HEK293 (cell line): ENCODE data around the gene COA5.

ENCODE experiments used
- CTCF ChIA-PET: fragments of 350-600 bp; formaldehyde crosslinking; extraction: SDS; loops from one replicate; lab custom pipeline; 2021; ENCODE audit warnings: antibody characterized with exemption; lab: Yijun Ruan, JAX
- POLR2A ChIA-PET: fragments of 300-600 bp; formaldehyde crosslinking; extraction: SDS; loops from one replicate; lab custom pipeline; 2020; ENCODE audit warnings: antibody characterized with exemption, inconsistent platforms; lab: Yijun Ruan, JAX
- H3K27ac ChIP-seq: fragments of 200-500 bp; sonication (Bioruptor generic); 2 replicates; pipeline ENCODE4 v1.5.1; 2014; ENCODE audit warnings: low read depth, low read length, control low read depth, inconsistent platforms; ENCODE audit errors: extremely low read depth
- H3K36me3 ChIP-seq, 2 experiments: fragments of 200-500 bp in 1 of 2; sonication (Bioruptor generic) in 1 of 2; 1 replicate in 1 of 2; 2 replicates in 1 of 2; pipeline ENCODE4 v1.5.1; 2014 to 2017; ENCODE audit warnings: inconsistent platforms in 2 of 2, low read length in 2 of 2; ENCODE audit not compliant: control insufficient read depth in 2 of 2, insufficient read depth in 1 of 2
- H3K4me1 ChIP-seq: fragments of 200-500 bp; sonication (Bioruptor generic); 2 replicates; pipeline ENCODE4 v1.5.1; 2014; ENCODE audit warnings: mild to moderate bottlenecking, low read length, inconsistent platforms; ENCODE audit not compliant: control insufficient read depth, insufficient read depth
- H3K4me3 ChIP-seq: 2 replicates; pipeline ENCODE4 v1.5.1; 2011; ENCODE audit warnings: low read depth, mild to moderate bottlenecking, control low read depth, low read length, moderate library complexity
- H3K9me3 ChIP-seq: fragments of 200-500 bp; sonication (Bioruptor generic); 2 replicates; pipeline ENCODE4 v1.5.1; 2014; ENCODE audit warnings: low read depth, low read length, inconsistent platforms; ENCODE audit not compliant: control insufficient read depth, insufficient read depth
- BCL11A ChIP-seq: fragments of 450-650 bp; formaldehyde crosslinking; IDR thresholded peaks from 2 replicates; pipeline ENCODE4 v1.5.1; 2016; ENCODE audit warnings: low read depth, missing biosample characterization, missing genetic modification characterization
- EGR2 ChIP-seq: fragments of 450-650 bp; formaldehyde crosslinking; IDR thresholded peaks from 2 replicates; pipeline ENCODE4 v1.5.1; 2016; ENCODE audit warnings: low read depth, missing biosample characterization, missing genetic modification characterization
- GLI2 ChIP-seq: fragments of 450-650 bp; formaldehyde crosslinking; IDR thresholded peaks from 2 replicates; pipeline ENCODE4; 2017; ENCODE audit warnings: missing biosample characterization, missing genetic modification characterization, low read depth, borderline replicate concordance
- OSR2 ChIP-seq: fragments of 450-650 bp; formaldehyde crosslinking; IDR thresholded peaks from 2 replicates; pipeline ENCODE4 v1.5.1; 2016; ENCODE audit warnings: missing biosample characterization, missing genetic modification characterization
- SP3 ChIP-seq: fragments of 450-650 bp; formaldehyde crosslinking; IDR thresholded peaks from 2 replicates; pipeline ENCODE4 v1.5.1; 2016; ENCODE audit warnings: missing biosample characterization, missing genetic modification characterization
- ZBTB17 ChIP-seq: fragments of 450-650 bp; formaldehyde crosslinking; IDR thresholded peaks from 2 replicates; pipeline ENCODE4 v1.5.1; 2016; ENCODE audit warnings: missing biosample characterization, missing genetic modification characterization
- ZFP69B ChIP-seq: fragments of 450-650 bp; formaldehyde crosslinking; IDR thresholded peaks from 2 replicates; pipeline ENCODE4 v1.5.1; 2016; ENCODE audit warnings: missing biosample characterization, missing genetic modification characterization
- ZIC2 ChIP-seq: fragments of 450-650 bp; formaldehyde crosslinking; IDR thresholded peaks from 2 replicates; pipeline ENCODE4 v1.5.1; 2016; ENCODE audit warnings: missing biosample characterization, missing genetic modification characterization
- ZNF157 ChIP-seq: fragments of 450-650 bp; formaldehyde crosslinking; IDR thresholded peaks from 2 replicates; pipeline ENCODE4 v1.5.1; 2016; ENCODE audit warnings: missing biosample characterization, missing genetic modification characterization
- ZNF2 ChIP-seq: fragments of 450-650 bp; formaldehyde crosslinking; IDR thresholded peaks from 2 replicates; pipeline ENCODE4 v1.5.1; 2016; ENCODE audit warnings: missing biosample characterization, missing genetic modification characterization
- ZNF24 ChIP-seq: fragments of 450-650 bp; formaldehyde crosslinking; IDR thresholded peaks from 2 replicates; pipeline ENCODE4 v1.5.1; 2016; ENCODE audit warnings: missing biosample characterization, missing genetic modification characterization
- ZNF394 ChIP-seq: fragments of 450-650 bp; formaldehyde crosslinking; IDR thresholded peaks from 2 replicates; pipeline ENCODE4 v1.5.1; 2016; ENCODE audit warnings: missing biosample characterization, missing genetic modification characterization, mild to moderate bottlenecking, moderate library complexity, borderline replicate concordance
- ZNF416 ChIP-seq: fragments of 450-650 bp; formaldehyde crosslinking; IDR thresholded peaks from 2 replicates; pipeline ENCODE4 v1.5.1; 2016; ENCODE audit warnings: missing biosample characterization, missing genetic modification characterization
- ZNF423 ChIP-seq: fragments of 450-650 bp; formaldehyde crosslinking; IDR thresholded peaks from 2 replicates; pipeline ENCODE4 v1.5.1; 2016; ENCODE audit warnings: missing biosample characterization, missing genetic modification characterization
- ZNF510 ChIP-seq: fragments of 450-650 bp; formaldehyde crosslinking; IDR thresholded peaks from 2 replicates; pipeline ENCODE4 v1.5.1; 2018; ENCODE audit warnings: mild to moderate bottlenecking, missing genetic modification characterization, missing biosample characterization; ENCODE audit not compliant: insufficient replicate concordance
- ZNF560 ChIP-seq: fragments of 450-650 bp; formaldehyde crosslinking; IDR thresholded peaks from 2 replicates; pipeline ENCODE4 v1.5.1; 2017; ENCODE audit warnings: missing biosample characterization, missing genetic modification characterization, borderline replicate concordance
- ZNF561 ChIP-seq: fragments of 450-650 bp; IDR thresholded peaks from 2 replicates; pipeline ENCODE4 v1.5.1; 2018; ENCODE audit warnings: missing biosample characterization, missing genetic modification characterization, borderline replicate concordance
- ZNF596 ChIP-seq: fragments of 450-650 bp; IDR thresholded peaks from 2 replicates; pipeline ENCODE4 v1.5.0; 2018; ENCODE audit warnings: missing biosample characterization, mild to moderate bottlenecking, missing genetic modification characterization, moderate library complexity
- ZNF623 ChIP-seq: fragments of 450-650 bp; formaldehyde crosslinking; IDR thresholded peaks from 2 replicates; pipeline ENCODE4 v1.5.1; 2016; ENCODE audit warnings: missing biosample characterization, missing genetic modification characterization
- ZNF664 ChIP-seq: fragments of 450-650 bp; formaldehyde crosslinking; IDR thresholded peaks from 2 replicates; pipeline ENCODE4 v1.5.1; 2016; ENCODE audit warnings: missing biosample characterization, missing genetic modification characterization
- ZNF677 ChIP-seq: fragments of 450-650 bp; IDR thresholded peaks from 2 replicates; pipeline ENCODE4 v1.5.0; 2018; ENCODE audit warnings: missing biosample characterization, mild to moderate bottlenecking, missing genetic modification characterization, moderate library complexity
- ZNF701 ChIP-seq: fragments of 450-650 bp; formaldehyde crosslinking; IDR thresholded peaks from 2 replicates; pipeline ENCODE4 v1.5.1; 2016; ENCODE audit warnings: missing biosample characterization, missing genetic modification characterization
- ZNF791 ChIP-seq: fragments of 450-650 bp; formaldehyde crosslinking; IDR thresholded peaks from 2 replicates; pipeline ENCODE4 v1.5.1; 2016; ENCODE audit warnings: missing biosample characterization, missing genetic modification characterization
- TF ChIP-seq, protein P1 (sequence below): fragments of 450-650 bp; formaldehyde crosslinking; IDR thresholded peaks from 2 replicates; pipeline ENCODE4 v1.5.1; 2016; ENCODE audit warnings: missing biosample characterization, missing genetic modification characterization
- TF ChIP-seq, protein P2 (sequence below): fragments of 450-650 bp; formaldehyde crosslinking; IDR thresholded peaks from 2 replicates; pipeline ENCODE4 v1.5.1; 2016; ENCODE audit warnings: missing biosample characterization, missing genetic modification characterization, borderline replicate concordance
- TF ChIP-seq, protein P3 (sequence below): fragments of 450-650 bp; formaldehyde crosslinking; IDR thresholded peaks from 2 replicates; pipeline ENCODE4 v1.5.1; 2016; ENCODE audit warnings: missing biosample characterization, missing genetic modification characterization

COA5 gene

DNA sequence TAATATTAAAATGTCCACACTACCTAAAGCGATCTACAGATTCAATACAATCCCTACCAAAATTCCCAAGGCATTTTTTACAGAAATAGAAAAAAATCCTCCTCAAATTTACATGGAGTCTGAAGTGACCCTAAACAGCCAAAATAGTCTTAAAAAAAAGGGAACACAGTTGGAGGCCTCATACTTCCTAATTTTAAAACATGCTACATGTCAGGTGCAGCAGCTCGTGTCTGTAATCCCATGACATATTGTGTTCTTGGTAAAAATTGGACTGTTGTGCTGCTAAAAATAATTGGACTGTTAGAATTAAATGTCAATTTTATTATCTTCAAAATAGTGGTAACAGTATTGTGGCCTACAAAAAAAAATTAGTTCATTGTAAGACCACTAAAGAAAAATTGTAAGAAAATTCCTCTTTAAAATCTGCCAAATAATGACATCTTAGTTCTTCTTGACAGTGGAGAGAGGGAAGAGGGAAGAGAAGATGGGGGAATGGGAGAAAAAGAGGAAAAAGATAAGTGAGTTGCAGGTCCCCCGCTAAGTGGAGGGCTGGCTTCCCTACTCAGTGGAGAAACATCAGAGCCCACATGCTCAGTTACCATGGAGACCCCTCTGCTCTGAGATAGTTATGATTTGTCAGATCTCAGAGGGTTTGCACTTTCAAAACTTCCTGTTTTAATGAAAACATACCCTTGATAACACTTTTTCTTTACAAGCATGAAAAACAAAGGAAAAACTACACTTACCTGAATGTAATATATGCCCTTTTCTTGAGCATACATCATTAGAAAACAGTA, 46.6 kb upstream of the COA5 start:
- TF ChIP-seq ZFP69B (tag by site-specific recombination) (no peak), ZNF510 (tag by site-specific recombination) (no peak), ZNF791 (tag by site-specific recombination) (no peak), ZNF677 (no peak), ZNF24 (tag by site-specific recombination) (no peak)
- TF ChIP-seq, protein P1, sequence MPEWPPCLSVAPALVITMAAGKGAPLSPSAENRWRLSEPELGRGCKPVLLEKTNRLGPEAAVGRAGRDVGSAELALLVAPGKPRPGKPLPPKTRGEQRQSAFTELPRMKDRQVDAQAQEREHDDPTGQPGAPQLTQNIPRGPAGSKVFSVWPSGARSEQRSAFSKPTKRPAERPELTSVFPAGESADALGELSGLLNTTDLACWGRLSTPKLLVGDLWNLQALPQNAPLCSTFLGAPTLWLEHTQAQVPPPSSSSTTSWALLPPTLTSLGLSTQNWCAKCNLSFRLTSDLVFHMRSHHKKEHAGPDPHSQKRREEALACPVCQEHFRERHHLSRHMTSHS: no peak
- Histone ChIP-seq H3K9me3 (no peaks in the 10 kb centered on the region), H3K4me3 (no peak overlapping the region), H3K27ac (no peak overlapping the region), H3K36me3 (no peaks in the 10 kb centered on the region), H3K4me1 (no peaks in the 10 kb centered on the region)
- POLR2A ChIA-PET: no interaction called here
- CTCF ChIA-PET: interaction anchor here (0.5 kb wide), 1 partner anchor 70 kb away, joined by 4 read pairs; no protein-coding TSS in a partner anchor

DNA sequence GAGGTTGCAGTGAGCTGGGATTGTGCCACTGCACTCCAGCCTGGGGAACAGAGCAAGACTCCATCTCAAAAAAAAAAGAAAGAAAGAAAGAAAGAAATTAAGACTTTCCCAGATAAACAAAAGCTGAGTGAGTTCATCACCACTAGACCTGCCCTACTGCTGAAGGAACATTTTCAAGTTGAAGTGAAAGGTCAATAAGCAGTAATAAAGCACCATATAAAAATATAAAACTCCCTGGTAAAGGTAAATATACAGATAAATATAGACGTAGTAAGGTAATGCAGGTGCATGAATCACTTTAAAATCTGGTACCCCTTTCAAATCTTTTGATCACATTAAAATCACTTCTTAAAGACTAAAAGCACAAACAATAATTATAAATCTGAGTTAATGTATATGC, 42.7 kb upstream of the COA5 start:
- TF ChIP-seq ZNF596 (tag by site-specific recombination): no peak
- TF ChIP-seq ZNF157 (tag by site-specific recombination): no peak
- no peak for TF ChIP-seq ZNF416
- TF ChIP-seq ZNF560 (tag by site-specific recombination): no peak
- TF ChIP-seq ZNF394: no peak
- no peak for TF ChIP-seq SP3 (tag by site-specific recombination)
- TF ChIP-seq ZNF664: no peak
- TF ChIP-seq, protein P2, sequence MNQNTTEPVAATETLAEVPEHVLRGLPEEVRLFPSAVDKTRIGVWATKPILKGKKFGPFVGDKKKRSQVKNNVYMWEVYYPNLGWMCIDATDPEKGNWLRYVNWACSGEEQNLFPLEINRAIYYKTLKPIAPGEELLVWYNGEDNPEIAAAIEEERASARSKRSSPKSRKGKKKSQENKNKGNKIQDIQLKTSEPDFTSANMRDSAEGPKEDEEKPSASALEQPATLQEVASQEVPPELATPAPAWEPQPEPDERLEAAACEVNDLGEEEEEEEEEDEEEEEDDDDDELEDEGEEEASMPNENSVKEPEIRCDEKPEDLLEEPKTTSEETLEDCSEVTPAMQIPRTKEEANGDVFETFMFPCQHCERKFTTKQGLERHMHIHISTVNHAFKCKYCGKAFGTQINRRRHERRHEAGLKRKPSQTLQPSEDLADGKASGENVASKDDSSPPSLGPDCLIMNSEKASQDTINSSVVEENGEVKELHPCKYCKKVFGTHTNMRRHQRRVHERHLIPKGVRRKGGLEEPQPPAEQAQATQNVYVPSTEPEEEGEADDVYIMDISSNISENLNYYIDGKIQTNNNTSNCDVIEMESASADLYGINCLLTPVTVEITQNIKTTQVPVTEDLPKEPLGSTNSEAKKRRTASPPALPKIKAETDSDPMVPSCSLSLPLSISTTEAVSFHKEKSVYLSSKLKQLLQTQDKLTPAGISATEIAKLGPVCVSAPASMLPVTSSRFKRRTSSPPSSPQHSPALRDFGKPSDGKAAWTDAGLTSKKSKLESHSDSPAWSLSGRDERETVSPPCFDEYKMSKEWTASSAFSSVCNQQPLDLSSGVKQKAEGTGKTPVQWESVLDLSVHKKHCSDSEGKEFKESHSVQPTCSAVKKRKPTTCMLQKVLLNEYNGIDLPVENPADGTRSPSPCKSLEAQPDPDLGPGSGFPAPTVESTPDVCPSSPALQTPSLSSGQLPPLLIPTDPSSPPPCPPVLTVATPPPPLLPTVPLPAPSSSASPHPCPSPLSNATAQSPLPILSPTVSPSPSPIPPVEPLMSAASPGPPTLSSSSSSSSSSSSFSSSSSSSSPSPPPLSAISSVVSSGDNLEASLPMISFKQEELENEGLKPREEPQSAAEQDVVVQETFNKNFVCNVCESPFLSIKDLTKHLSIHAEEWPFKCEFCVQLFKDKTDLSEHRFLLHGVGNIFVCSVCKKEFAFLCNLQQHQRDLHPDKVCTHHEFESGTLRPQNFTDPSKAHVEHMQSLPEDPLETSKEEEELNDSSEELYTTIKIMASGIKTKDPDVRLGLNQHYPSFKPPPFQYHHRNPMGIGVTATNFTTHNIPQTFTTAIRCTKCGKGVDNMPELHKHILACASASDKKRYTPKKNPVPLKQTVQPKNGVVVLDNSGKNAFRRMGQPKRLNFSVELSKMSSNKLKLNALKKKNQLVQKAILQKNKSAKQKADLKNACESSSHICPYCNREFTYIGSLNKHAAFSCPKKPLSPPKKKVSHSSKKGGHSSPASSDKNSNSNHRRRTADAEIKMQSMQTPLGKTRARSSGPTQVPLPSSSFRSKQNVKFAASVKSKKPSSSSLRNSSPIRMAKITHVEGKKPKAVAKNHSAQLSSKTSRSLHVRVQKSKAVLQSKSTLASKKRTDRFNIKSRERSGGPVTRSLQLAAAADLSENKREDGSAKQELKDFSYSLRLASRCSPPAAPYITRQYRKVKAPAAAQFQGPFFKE (tag by site-specific recombination): no peak
- no peak for TF ChIP-seq ZNF561 (tag by site-specific recombination)
- TF ChIP-seq EGR2 (tag by site-specific recombination): no peak
- no peak for TF ChIP-seq ZNF623 (tag by site-specific recombination)
- TF ChIP-seq, protein P3, sequence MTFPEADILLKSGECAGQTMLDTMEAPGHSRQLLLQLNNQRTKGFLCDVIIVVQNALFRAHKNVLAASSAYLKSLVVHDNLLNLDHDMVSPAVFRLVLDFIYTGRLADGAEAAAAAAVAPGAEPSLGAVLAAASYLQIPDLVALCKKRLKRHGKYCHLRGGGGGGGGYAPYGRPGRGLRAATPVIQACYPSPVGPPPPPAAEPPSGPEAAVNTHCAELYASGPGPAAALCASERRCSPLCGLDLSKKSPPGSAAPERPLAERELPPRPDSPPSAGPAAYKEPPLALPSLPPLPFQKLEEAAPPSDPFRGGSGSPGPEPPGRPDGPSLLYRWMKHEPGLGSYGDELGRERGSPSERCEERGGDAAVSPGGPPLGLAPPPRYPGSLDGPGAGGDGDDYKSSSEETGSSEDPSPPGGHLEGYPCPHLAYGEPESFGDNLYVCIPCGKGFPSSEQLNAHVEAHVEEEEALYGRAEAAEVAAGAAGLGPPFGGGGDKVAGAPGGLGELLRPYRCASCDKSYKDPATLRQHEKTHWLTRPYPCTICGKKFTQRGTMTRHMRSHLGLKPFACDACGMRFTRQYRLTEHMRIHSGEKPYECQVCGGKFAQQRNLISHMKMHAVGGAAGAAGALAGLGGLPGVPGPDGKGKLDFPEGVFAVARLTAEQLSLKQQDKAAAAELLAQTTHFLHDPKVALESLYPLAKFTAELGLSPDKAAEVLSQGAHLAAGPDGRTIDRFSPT (tag by site-specific recombination): no peak
- TF ChIP-seq BCL11A (tag by site-specific recombination): no peak
- TF ChIP-seq ZNF2 (tag by site-specific recombination): no peak
- TF ChIP-seq ZNF423 (tag by site-specific recombination): no peak
- no peak for TF ChIP-seq GLI2 (tag by site-specific recombination)
- TF ChIP-seq ZIC2: no peak
- TF ChIP-seq ZNF701 (tag by site-specific recombination): no peak
- no peak for TF ChIP-seq OSR2 (tag by site-specific recombination)
- no peak for TF ChIP-seq ZBTB17 (tag by site-specific recombination)
- H3K4me3 ChIP-seq: no peak overlapping the region
- H3K36me3 ChIP-seq: no peaks in the 10 kb centered on the region
- H3K4me1 ChIP-seq: no peaks in the 10 kb centered on the region
- ChIA-PET CTCF (interaction anchor here (0.6 to 0.7 kb wide), 2 partner anchors 273 to 299 kb away, joined by 3 read pairs; no protein-coding TSS in a partner anchor), POLR2A (no interaction called here)
- H3K27ac ChIP-seq: no peak overlapping the region
- no peaks in the 10 kb centered on the region for H3K9me3 ChIP-seq
